Measurements from ENCODE around the gene C4A.
"Not testable (repeated sequence)": the region's sequence is repeated elsewhere in the genome, so short reads cannot be mapped to it uniquely, and the experiment has no call there.

DNA sequence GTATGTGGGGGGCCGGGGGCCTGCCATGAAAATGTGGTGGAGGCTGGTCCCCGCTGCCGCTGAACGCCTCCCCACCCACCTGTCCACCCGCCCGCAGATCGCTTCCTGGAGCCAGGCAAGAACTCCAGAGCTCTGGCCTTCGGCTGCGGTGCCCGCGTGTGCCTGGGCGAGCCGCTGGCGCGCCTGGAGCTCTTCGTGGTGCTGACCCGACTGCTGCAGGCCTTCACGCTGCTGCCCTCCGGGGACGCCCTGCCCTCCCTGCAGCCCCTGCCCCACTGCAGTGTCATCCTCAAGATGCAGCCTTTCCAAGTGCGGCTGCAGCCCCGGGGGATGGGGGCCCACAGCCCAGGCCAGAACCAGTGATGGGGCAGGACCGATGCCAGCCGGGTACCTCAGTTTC, 26.2 kb downstream of the C4A start:
- TF ChIP-seq ZNF274 (IDR thresholded peaks at IDR 0.05; ENCODE audit: low read depth, low read length); YY1 (IDR thresholded peaks at IDR 0.05; ENCODE audit: insufficient read depth, insufficient read length): not testable (repeated sequence)
